ENCODE results near the gene PTTG2. TPM values are rescaled to one million over a fixed set of nuclear protein-coding genes. Genes with fewer than 3 reads are reported as not detected.

PTTG2 gene
- total RNA-seq, 1 donor from 2014 or later: 0.84 TPM

GRCh38 chr4:38001927-38002326, 41.7 kb downstream of the PTTG2 start:
- Histone ChIP-seq H3K27ac (no peak overlapping the region), H3K4me3 (no peak overlapping the region), H3K9me3 (no peaks in the 10 kb centered on the region), H3K27me3 (no peaks in the 10 kb centered on the region), H3K4me1 (no peaks in the 10 kb centered on the region), H3K36me3 (no peaks in the 10 kb centered on the region)
- no peak for DNase-seq
- no peak for ATAC-seq
- no peak for TF ChIP-seq CTCF (IDR thresholded peaks at IDR 0.05)
- intact Hi-C loops (cut with DNase I): no loop called here

DNA sequence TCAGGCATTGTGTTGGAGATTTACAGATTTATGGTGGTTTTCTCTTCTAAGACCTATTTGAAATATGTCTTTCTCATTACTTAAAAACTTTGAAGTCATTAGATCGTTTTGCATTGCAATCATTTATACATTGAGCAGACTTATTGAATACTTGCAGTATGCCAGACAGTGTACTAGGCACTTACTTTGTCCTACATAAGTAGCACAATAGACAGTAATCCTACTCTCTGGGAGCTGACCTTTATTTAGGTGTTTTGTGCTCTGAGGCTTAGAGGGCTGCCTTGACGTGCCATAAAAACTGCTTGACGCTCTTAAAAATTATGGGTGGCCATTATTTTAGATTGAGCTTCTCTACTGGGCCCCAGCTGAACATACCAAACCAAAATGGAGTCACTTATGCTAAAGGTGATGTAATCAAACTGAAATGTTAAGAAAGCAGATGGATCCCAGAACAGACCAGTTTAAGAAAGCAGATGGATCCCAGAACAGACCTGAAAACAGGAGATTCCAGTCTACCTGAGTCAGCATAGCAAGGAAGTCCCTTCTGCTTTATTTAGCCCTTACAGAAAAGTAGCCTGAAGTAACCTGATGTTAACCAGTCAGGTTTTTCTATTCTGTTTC, 42.4 kb downstream of the PTTG2 start:
- Histone ChIP-seq H3K27ac (no peak overlapping the region), H3K36me3 (no peaks in the 10 kb centered on the region), H3K4me1 (no peaks in the 10 kb centered on the region), H3K4me3 (no peak overlapping the region), H3K27me3 (no peaks in the 10 kb centered on the region), H3K9me3 (no peaks in the 10 kb centered on the region)
- intact Hi-C loops (cut with DNase I): no loop called here
- ATAC-seq: no peak
- DNase-seq: no peak
- no peak for TF ChIP-seq CTCF (IDR thresholded peaks at IDR 0.05)

- no peak for TF ChIP-seq CTCF (IDR thresholded peaks at IDR 0.05)
- H3K27ac ChIP-seq: no peak overlapping the region
- no peak for DNase-seq
- H3K4me1 ChIP-seq: no peaks in the 10 kb centered on the region
- H3K9me3 ChIP-seq: no peaks in the 10 kb centered on the region
- no peak overlapping the region for H3K4me3 ChIP-seq
- ATAC-seq: no peak
- no peaks in the 10 kb centered on the region for H3K27me3 ChIP-seq
- intact Hi-C loops (cut with DNase I): no loop called here
- no peaks in the 10 kb centered on the region for H3K36me3 ChIP-seq
Measured at GRCh38 chr4:38003102-38003501, 42.9 kb downstream of the PTTG2 start.

GRCh38 chr4:38003628-38004027, 43.4 kb downstream of the PTTG2 start:
- intact Hi-C loops (cut with DNase I): no loop called here
- Histone ChIP-seq H3K4me3 (no peak overlapping the region), H3K9me3 (no peaks in the 10 kb centered on the region), H3K27me3 (no peaks in the 10 kb centered on the region), H3K27ac (no peak overlapping the region), H3K4me1 (no peaks in the 10 kb centered on the region), H3K36me3 (no peaks in the 10 kb centered on the region)
- ATAC-seq: no peak
- no peak for DNase-seq
- TF ChIP-seq CTCF (IDR thresholded peaks at IDR 0.05): no peak

DNA sequence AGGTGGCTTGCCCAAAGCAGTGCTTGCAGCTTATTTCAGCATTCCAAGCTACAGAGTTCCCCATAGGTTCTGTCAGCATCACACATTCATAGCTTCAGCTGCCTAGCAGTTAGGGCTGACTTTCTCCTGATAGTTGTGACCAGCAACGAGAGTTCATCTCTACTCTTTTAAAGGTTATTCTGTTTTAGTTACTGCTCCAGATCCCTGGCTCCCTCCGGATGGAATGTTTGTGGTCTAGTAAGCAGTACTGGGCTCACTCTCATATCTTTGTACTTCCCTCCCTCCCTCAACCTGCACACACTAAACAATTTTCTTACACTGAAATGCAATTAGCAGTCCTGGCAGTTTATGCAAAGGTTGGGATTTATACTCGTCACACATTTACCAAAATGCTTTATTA, 43.9 kb downstream of the PTTG2 start:
- no peaks in the 10 kb centered on the region for H3K27me3 ChIP-seq
- no peak overlapping the region for H3K27ac ChIP-seq
- DNase-seq: no peak
- intact Hi-C loops (cut with DNase I): no loop called here
- no peaks in the 10 kb centered on the region for H3K9me3 ChIP-seq
- no peak for ATAC-seq
- no peaks in the 10 kb centered on the region for H3K4me1 ChIP-seq
- H3K36me3 ChIP-seq: no peaks in the 10 kb centered on the region
- no peak for TF ChIP-seq CTCF (IDR thresholded peaks at IDR 0.05)
- H3K4me3 ChIP-seq: no peak overlapping the region

DNA sequence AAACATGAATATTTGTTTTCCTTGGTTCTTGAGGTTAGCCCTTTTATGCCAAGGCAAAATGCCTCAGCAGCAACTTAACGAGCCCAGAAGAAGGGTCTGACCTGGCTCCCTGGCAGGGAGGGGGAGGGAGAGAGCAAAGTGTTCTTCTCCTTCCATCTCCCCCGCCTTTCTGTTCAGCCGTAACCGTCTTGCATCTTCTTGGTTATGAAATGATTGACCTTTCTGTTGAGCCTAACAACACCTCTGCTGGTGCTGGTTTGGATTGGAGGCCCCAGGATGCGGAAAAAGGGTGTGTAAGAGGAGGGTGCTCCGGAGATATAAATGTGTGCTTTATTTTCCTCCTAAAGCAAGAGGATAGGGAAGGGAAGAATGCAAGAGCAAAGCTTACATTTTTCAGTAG, 44.7 kb downstream of the PTTG2 start:
- H3K27me3 ChIP-seq: no peaks in the 10 kb centered on the region
- no peak overlapping the region for H3K4me3 ChIP-seq
- no peaks in the 10 kb centered on the region for H3K36me3 ChIP-seq
- no peak overlapping the region for H3K27ac ChIP-seq
- intact Hi-C loops (cut with DNase I): no loop called here
- no peak for TF ChIP-seq CTCF (IDR thresholded peaks at IDR 0.05)
- H3K4me1 ChIP-seq: no peaks in the 10 kb centered on the region
- no peaks in the 10 kb centered on the region for H3K9me3 ChIP-seq
- no peak for ATAC-seq
- no peak for DNase-seq

Data from upper lobe of right lung (tissue), 1 donor.